Stomach (tissue), 9 donors: ENCODE measurements around the gene CCDC170. TPM values are rescaled to one million over a fixed set of nuclear protein-coding genes. Genes with fewer than 3 reads are reported as not detected.

Experiments
- DNase-seq, 2 donors: peaks; one replicate each; pipeline versions ENCODE4 v3.0.0 to v3.0.0-alpha.2; 2013 to 2019
- H3K27ac ChIP-seq, 5 donors: fragments of 200-600 bp in 4 of 5; sonication (generic) in 4 of 5; one replicate each; pipeline ENCODE4 v1.5.1; 2013 to 2019; ENCODE audit warnings: mild to moderate bottlenecking in 1 of 5, moderate library complexity in 1 of 5
- H3K27me3 ChIP-seq, 3 donors: fragments of 200-600 bp; sonication (generic); one replicate each; pipeline ENCODE4 v1.5.1; 2017 to 2019; ENCODE audit warnings: mixed run types in 1 of 3
- H3K36me3 ChIP-seq, 4 donors: fragments of 200-600 bp; sonication (generic); 1 replicate in 3 of 4; 2 replicates in 1 of 4; pipeline ENCODE4 v1.5.1; 2016 to 2019
- H3K4me1 ChIP-seq, 4 donors: fragments of 200-600 bp; sonication (generic); one replicate each; pipeline ENCODE4 v1.5.1; 2016 to 2019
- H3K4me3 ChIP-seq, 4 donors: fragments of 200-600 bp; sonication (generic) in 3 of 4; one replicate each; pipeline ENCODE4 v1.5.1; 2016 to 2019; ENCODE audit warnings: mild to moderate bottlenecking in 1 of 4
- H3K9me3 ChIP-seq, 4 donors: fragments of 200-600 bp; sonication (generic); one replicate each; pipeline ENCODE4 v1.5.1; 2016 to 2019
- EP300 ChIP-seq: sonication (generic); formaldehyde crosslinking; IDR thresholded peaks from one replicate; pipeline ENCODE4 v1.6.1; 2017; ENCODE audit warnings: antibody characterized with exemption
- POLR2A ChIP-seq, 4 donors: fragments of 450-650 bp; IDR thresholded peaks; one replicate each; pipeline ENCODE4 v1.6.1; 2016; ENCODE audit warnings: antibody characterized with exemption in 4 of 4, control low read depth in 2 of 4, mild to moderate bottlenecking in 1 of 4, moderate library complexity in 1 of 4
- POLR2AphosphoS5 ChIP-seq, 3 donors: sonication (generic); formaldehyde crosslinking; IDR thresholded peaks; one replicate each; pipeline ENCODE4 v1.6.1; 2016; ENCODE audit warnings: antibody characterized with exemption in 3 of 3
- WGBS, 5 donors: extraction: QIAGEN DNeasy Blood & Tissue Kit in 3 of 5; methylation state at CpG; one replicate each; pipeline versions ENCODE4 v1.1.5 to v1.1.7; 2013 to 2018; 5-methylcytosine and 5-hydroxymethylcytosine counted together
- intact Hi-C: fragments of 100-400 bp; cut with DNase I; formaldehyde crosslinking; loops from one replicate; pipeline ENCODE4 v1.15.1; 2023; ENCODE audit warnings: low total_unique reads
- polyA plus RNA-seq, 3 donors: library from polyadenylated mRNA; stranded (reverse); fragments of 200-250 nt; gene quantifications; one replicate each; pipeline ENCODE4 v1.2.3, GENCODE V29; 2013
- total RNA-seq, 5 donors: library from RNA; depleted of rRNA; stranded (reverse); fragments of >200 nt; gene quantifications; one replicate each; pipeline versions ENCODE4 v1.1.0 to v1.2.3, GENCODE V29; 2014 to 2016
- TF ChIP-seq, protein P1 (sequence below), 7 experiments: fragments of 450-650 bp in 4 of 7; fragments of 200-600 bp in 3 of 7; sonication (generic) in 3 of 7; IDR thresholded peaks; one replicate each; pipeline ENCODE4 v1.5.1; 2016 to 2019; ENCODE audit warnings: antibody characterized with exemption in 7 of 7, control low read depth in 2 of 7, mild to moderate bottlenecking in 1 of 7
- donor health status: healthy with polysubstance abuse.
- donor health status: Bipolar disorder and iron deficiency.
- donor health status: healthy.

CCDC170 gene
- total and polyA plus RNA-seq, 8 donors, result 0.05 to 3.6 (median 0.61) TPM; not detected in 1

GRCh38 chr6:151576633-151577032, 82.8 kb downstream of the CCDC170 start:
- H3K4me3 ChIP-seq, result no peak overlapping the region
- peaks cover 0 to 3% (median 0%) of the 10 kb centered on the region in 4 donors for H3K9me3 ChIP-seq
- no peaks in the 10 kb centered on the region for H3K36me3 ChIP-seq
- TF ChIP-seq, protein P1, sequence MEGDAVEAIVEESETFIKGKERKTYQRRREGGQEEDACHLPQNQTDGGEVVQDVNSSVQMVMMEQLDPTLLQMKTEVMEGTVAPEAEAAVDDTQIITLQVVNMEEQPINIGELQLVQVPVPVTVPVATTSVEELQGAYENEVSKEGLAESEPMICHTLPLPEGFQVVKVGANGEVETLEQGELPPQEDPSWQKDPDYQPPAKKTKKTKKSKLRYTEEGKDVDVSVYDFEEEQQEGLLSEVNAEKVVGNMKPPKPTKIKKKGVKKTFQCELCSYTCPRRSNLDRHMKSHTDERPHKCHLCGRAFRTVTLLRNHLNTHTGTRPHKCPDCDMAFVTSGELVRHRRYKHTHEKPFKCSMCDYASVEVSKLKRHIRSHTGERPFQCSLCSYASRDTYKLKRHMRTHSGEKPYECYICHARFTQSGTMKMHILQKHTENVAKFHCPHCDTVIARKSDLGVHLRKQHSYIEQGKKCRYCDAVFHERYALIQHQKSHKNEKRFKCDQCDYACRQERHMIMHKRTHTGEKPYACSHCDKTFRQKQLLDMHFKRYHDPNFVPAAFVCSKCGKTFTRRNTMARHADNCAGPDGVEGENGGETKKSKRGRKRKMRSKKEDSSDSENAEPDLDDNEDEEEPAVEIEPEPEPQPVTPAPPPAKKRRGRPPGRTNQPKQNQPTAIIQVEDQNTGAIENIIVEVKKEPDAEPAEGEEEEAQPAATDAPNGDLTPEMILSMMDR (IDR thresholded peaks at IDR 0.05), result no peak
- no peak for TF ChIP-seq POLR2AphosphoS5 (IDR thresholded peaks at IDR 0.05)
- no peak for TF ChIP-seq EP300
- no peak for TF ChIP-seq POLR2A (IDR thresholded peaks at IDR 0.05)
- H3K27ac ChIP-seq, result no peak overlapping the region
- H3K27me3 ChIP-seq, result no peaks in the 10 kb centered on the region
- no peak for DNase-seq
- WGBS, 5 donors, result 74 to 86% (median 77%) methylated on average over 8 of the region's 8 CpGs
- intact Hi-C loops, result no loop called here
- no peaks in the 10 kb centered on the region for H3K4me1 ChIP-seq

DNA sequence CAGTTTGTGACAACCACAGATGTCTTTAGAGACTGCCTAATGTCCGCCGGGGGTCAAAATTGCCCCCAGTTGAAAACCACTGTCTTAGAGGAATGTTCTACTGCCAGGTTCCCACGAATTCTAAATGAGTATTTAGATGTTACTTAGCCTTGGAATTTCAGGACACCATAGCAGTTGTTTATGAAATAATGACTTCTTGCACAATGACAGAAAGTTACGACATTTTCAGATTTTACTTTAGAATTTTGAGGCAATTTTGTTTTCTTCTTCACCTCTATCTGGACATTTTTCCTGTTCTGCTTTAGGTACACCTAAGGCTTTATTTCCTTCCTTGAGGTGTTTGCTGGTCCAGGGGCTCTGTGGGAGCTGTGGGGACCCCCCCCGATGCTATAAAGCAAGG, 83.4 kb downstream of the CCDC170 start:
- H3K27me3 ChIP-seq, result no peaks in the 10 kb centered on the region
- no peak overlapping the region for H3K27ac ChIP-seq
- DNase-seq, result no peak
- 80 to 87% (median 82%) methylated on average over 5 of the region's 5 CpGs for WGBS, 5 donors
- H3K4me1 ChIP-seq, result no peaks in the 10 kb centered on the region
- TF ChIP-seq POLR2A (IDR thresholded peaks at IDR 0.05) (no peak), POLR2AphosphoS5 (IDR thresholded peaks at IDR 0.05) (no peak), EP300 (no peak)
- TF ChIP-seq, protein P1 (IDR thresholded peaks at IDR 0.05), result no peak
- intact Hi-C loops, result no loop called here
- H3K9me3 ChIP-seq, result peaks cover 0 to 9% (median 2%) of the 10 kb centered on the region in 4 donors
- H3K4me3 ChIP-seq, result no peak overlapping the region
- H3K36me3 ChIP-seq, result no peaks in the 10 kb centered on the region

GRCh38 chr6:151585741-151586140, 91.9 kb downstream of the CCDC170 start:
- DNase-seq, result no peak
- no peaks in the 10 kb centered on the region for H3K36me3 ChIP-seq
- peaks cover 0 to 12% (median 5%) of the 10 kb centered on the region in 4 donors for H3K9me3 ChIP-seq
- H3K4me3 ChIP-seq, result no peak overlapping the region
- H3K4me1 ChIP-seq, result no peaks in the 10 kb centered on the region
- intact Hi-C loops, result no loop called here
- H3K27me3 ChIP-seq, result no peaks in the 10 kb centered on the region
- 91 to 98% (median 93%) methylated on average over 2 of the region's 2 CpGs for WGBS, 5 donors
- no peak overlapping the region for H3K27ac ChIP-seq
- TF ChIP-seq POLR2A (IDR thresholded peaks at IDR 0.05) (no peak), POLR2AphosphoS5 (IDR thresholded peaks at IDR 0.05) (no peak), EP300 (no peak)
- TF ChIP-seq, protein P1 (IDR thresholded peaks at IDR 0.05), result no peak

- 29 to 62% (median 41%) methylated on average over 6 of the region's 6 CpGs for WGBS, 5 donors
- intact Hi-C loops, result no loop called here
- no peak for DNase-seq
- H3K27me3 ChIP-seq, result no peaks in the 10 kb centered on the region
- no peak overlapping the region for H3K27ac ChIP-seq
- no peaks in the 10 kb centered on the region for H3K4me1 ChIP-seq
- H3K4me3 ChIP-seq, result no peak overlapping the region
- TF ChIP-seq POLR2AphosphoS5 (IDR thresholded peaks at IDR 0.05), result no peak
- TF ChIP-seq EP300, result no peak
- TF ChIP-seq, protein P1 (IDR thresholded peaks at IDR 0.05), result no peak
- peaks cover 0 to 13% (median 9%) of the 10 kb centered on the region in 4 donors for H3K9me3 ChIP-seq
- no peaks in the 10 kb centered on the region for H3K36me3 ChIP-seq
Observed at GRCh38 chr6:151589667-151590066, 95.8 kb downstream of the CCDC170 start.
